Smooth muscle cell (in vitro differentiated cells): ENCODE data around the gene RAB17. TPM values are rescaled to one million over a fixed set of nuclear protein-coding genes. Genes with fewer than 3 reads are reported as not detected.

Experiments
- DNase-seq: peaks from one replicate; lab custom pipeline; 2025; ENCODE audit not compliant: unreplicated experiment; lab: John Stamatoyannopoulos, UW
- H2AFZ ChIP-seq: fragments of 200-600 bp; sonication (generic); 2 replicates; pipeline ENCODE4 v1.6.0; 2016; ENCODE audit warnings: antibody characterized with exemption, low read depth, mild to moderate bottlenecking
- H3F3A ChIP-seq: fragments of 200-600 bp; sonication (generic); 2 replicates; pipeline ENCODE4 v1.6.0; 2017; ENCODE audit warnings: antibody characterized with exemption, low read depth
- H3K27ac ChIP-seq: fragments of 200-600 bp; sonication (generic); 2 replicates; pipeline ENCODE4 v1.5.1; 2016; ENCODE audit warnings: low read depth, mild to moderate bottlenecking
- H3K27me3 ChIP-seq: fragments of 200-600 bp; sonication (generic); 2 replicates; pipeline ENCODE4 v1.6.1; 2016; ENCODE audit warnings: low read depth, mild to moderate bottlenecking
- H3K36me3 ChIP-seq: fragments of 200-600 bp; sonication (generic); 2 replicates; pipeline ENCODE4 v1.5.1; 2016; ENCODE audit warnings: low read depth
- H3K4me1 ChIP-seq: fragments of 200-600 bp; sonication (generic); 2 replicates; pipeline ENCODE4 v1.5.1; 2016; ENCODE audit warnings: low read depth
- H3K4me2 ChIP-seq: fragments of 200-600 bp; sonication (generic); 2 replicates; pipeline ENCODE4 v1.6.0; 2016; ENCODE audit warnings: mild to moderate bottlenecking
- H3K4me3 ChIP-seq: fragments of 200-600 bp; sonication (generic); 2 replicates; pipeline ENCODE4 v1.5.1; 2016; ENCODE audit warnings: mild to moderate bottlenecking
- H3K79me2 ChIP-seq: fragments of 200-600 bp; sonication (generic); 2 replicates; pipeline ENCODE4 v1.6.0; 2016; ENCODE audit warnings: low read depth, mild to moderate bottlenecking
- H3K9ac ChIP-seq: fragments of 200-600 bp; sonication (generic); 2 replicates; pipeline ENCODE4 v1.6.0; 2016; ENCODE audit warnings: low read depth
- H3K9me3 ChIP-seq: fragments of 200-600 bp; sonication (generic); replicated peaks from 2 replicates; pipeline ENCODE4 v1.5.1; 2016; ENCODE audit warnings: low read depth
- H4K20me1 ChIP-seq: fragments of 200-600 bp; sonication (generic); 2 replicates; pipeline ENCODE4 v1.6.0; 2016; ENCODE audit warnings: low read depth
- WGBS: methylation state at CpG from one replicate; pipeline ENCODE4 v1.1.7; 2016; ENCODE audit warnings: low lambda C conversion rate; 5-methylcytosine and 5-hydroxymethylcytosine counted together
- polyA plus RNA-seq: library from polyadenylated mRNA; unstranded; fragments of >200 nt; fragmentation: Nextera tagmentation; extraction: Ambion mirVana; gene quantifications from 2 replicates; pipeline ENCODE4 v1.2.1, GENCODE V29; 2016
- total RNA-seq: library from RNA; depleted of rRNA; stranded (reverse); fragments of >200 nt; gene quantifications from 2 replicates; pipeline ENCODE4 v1.2.3, GENCODE V29; 2014
- TF ChIP-seq, protein P1 (sequence below): fragments of 200-600 bp; sonication (generic); IDR thresholded peaks from 2 replicates; pipeline ENCODE4 v1.5.1; 2017; ENCODE audit warnings: borderline replicate concordance, mild to moderate bottlenecking, antibody characterized with exemption; ENCODE audit not compliant: insufficient read depth, poor library complexity, severe bottlenecking

RAB17 gene
- total and polyA plus RNA-seq, 2 experiments from 2014 or later, result 0.69 to 1.4 TPM

DNA sequence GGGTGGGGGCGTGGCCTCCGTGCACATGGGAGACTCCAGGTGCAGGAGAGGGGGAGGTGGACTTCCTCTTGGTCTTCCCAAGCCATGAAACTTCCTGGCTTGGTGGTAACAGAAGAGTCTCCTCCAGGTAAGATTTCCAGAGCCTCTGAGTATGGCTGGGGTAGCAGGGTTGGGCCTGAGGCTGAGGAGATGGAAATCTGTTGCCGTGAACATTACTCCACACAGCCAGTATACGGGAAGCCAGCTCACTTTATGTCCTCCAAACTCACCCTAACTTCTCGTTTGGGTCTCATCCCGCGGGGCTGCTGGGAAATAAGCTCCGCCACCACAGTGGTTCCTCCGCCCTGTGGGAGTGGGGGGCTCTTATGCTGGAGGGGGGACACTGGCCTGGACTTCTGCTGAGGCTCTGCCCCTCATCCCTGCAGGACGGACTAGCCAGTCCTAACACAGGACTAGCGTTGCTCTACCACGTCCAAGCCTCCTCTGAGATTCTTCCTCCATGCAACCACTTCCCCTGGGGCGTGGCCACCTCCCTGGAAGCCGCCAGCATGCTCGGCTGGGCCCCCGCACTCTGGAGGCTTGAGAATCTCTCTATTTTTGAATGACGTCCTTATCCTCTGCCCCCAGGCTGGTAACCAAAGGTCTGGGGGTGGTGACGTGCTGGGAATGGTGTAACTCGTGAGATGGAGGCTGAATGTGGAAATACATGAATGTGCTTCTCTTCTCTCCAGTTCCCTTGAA lies 777 bp upstream of the RAB17 start:
- Histone ChIP-seq H3K4me3 (peak overlapping the region; percentile 41), H4K20me1 (no peaks in the 10 kb centered on the region), H2AFZ (peak overlapping the region; percentile 39), H3K9ac (no peak overlapping the region), H3K36me3 (no peaks in the 10 kb centered on the region), H3K4me2 (no peak overlapping the region), H3K27me3 (no peaks in the 10 kb centered on the region), H3K4me1 (peaks cover 24% of the 10 kb centered on the region), H3F3A (peaks cover 3% of the 10 kb centered on the region), H3K27ac (no peak overlapping the region), H3K9me3 (no peaks in the 10 kb centered on the region), H3K79me2 (no peaks in the 10 kb centered on the region)
- TF ChIP-seq, protein P1, sequence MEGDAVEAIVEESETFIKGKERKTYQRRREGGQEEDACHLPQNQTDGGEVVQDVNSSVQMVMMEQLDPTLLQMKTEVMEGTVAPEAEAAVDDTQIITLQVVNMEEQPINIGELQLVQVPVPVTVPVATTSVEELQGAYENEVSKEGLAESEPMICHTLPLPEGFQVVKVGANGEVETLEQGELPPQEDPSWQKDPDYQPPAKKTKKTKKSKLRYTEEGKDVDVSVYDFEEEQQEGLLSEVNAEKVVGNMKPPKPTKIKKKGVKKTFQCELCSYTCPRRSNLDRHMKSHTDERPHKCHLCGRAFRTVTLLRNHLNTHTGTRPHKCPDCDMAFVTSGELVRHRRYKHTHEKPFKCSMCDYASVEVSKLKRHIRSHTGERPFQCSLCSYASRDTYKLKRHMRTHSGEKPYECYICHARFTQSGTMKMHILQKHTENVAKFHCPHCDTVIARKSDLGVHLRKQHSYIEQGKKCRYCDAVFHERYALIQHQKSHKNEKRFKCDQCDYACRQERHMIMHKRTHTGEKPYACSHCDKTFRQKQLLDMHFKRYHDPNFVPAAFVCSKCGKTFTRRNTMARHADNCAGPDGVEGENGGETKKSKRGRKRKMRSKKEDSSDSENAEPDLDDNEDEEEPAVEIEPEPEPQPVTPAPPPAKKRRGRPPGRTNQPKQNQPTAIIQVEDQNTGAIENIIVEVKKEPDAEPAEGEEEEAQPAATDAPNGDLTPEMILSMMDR, result no peak
- no peak for DNase-seq
- WGBS, result 56% methylated on average over 19 of the region's 19 CpGs

DNA sequence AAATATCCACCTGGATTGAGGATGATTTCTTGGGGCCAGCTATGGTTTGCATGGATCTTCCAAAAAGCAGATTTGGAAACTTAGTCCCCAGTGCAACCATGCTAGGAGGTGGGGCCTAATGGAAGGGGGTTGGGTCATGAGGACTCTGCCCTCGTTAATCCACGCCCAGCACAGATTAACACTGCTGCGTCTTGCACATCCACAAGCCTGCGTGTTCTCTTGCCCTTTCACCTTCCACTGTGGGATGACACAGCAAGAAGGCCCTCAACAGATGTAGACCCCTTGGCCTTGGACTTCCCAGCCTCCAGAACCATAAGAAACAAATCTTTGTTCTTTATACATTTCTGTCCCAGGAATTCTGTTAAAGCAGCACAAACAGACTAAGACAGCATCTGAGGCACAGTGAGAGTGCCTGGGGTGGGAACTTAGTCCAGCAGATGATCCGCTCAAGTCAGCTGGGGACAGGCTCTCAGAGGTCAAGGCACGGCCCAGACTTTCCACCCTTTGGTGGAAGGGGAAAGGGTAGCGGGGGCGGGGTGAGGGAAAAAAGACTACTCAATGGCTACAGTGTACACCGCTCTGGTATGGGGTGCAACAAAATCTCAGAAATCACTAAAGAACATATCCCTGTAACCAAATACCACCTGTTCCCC lies 2.4 kb downstream of the RAB17 start:
- peaks cover 3% of the 10 kb centered on the region for H3K4me1 ChIP-seq
- H3K9ac ChIP-seq, result no peak overlapping the region
- no peak overlapping the region for H3K27ac ChIP-seq
- no peaks in the 10 kb centered on the region for H3F3A ChIP-seq
- DNase-seq, result no peak
- H3K79me2 ChIP-seq, result no peaks in the 10 kb centered on the region
- no peaks in the 10 kb centered on the region for H3K27me3 ChIP-seq
- 86% methylated on average over 9 of the region's 9 CpGs for WGBS
- H2AFZ ChIP-seq, result no peak overlapping the region
- TF ChIP-seq, protein P1, result no peak
- no peaks in the 10 kb centered on the region for H3K36me3 ChIP-seq
- peak overlapping the region; percentile 41 for H3K4me3 ChIP-seq
- H3K9me3 ChIP-seq, result no peaks in the 10 kb centered on the region
- no peaks in the 10 kb centered on the region for H4K20me1 ChIP-seq
- no peak overlapping the region for H3K4me2 ChIP-seq

DNA sequence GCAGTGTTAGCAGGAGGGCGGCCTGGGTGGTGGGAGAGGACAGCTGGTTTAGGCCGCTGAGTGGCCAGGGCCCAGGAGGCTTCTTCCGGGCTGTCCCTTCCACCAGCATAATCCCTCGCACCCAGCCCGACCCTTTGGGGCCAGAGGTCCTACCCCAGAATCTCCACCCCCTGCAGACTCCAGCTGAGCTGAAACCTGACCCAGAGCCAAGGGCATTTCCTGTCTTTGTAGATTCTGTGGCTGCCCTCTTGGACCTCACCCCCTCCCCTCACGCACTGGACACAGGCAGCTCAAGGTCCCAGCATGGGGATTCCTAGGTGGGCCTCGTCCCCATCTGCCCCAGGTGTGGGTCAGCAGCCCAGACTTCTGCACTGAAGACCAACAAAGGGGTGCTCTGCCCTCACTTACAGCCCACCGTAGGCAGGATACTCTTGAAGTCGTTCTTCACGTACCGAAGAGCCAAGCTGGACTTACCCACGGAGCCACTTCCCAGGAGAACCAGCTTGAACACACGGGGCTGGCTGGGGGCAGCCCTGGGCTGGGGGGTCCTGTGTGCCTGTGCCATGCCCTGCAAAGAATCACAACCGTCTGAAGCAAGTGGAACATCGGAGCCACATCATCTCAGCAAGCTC lies 4.8 kb downstream of the RAB17 start:
- no peaks in the 10 kb centered on the region for H3K79me2 ChIP-seq
- peaks cover 5% of the 10 kb centered on the region for H3K4me1 ChIP-seq
- WGBS, result 82% methylated on average over 15 of the region's 15 CpGs
- no peak overlapping the region for H2AFZ ChIP-seq
- TF ChIP-seq, protein P1, result no peak
- no peaks in the 10 kb centered on the region for H3K27me3 ChIP-seq
- no peak for DNase-seq
- no peak overlapping the region for H3K4me2 ChIP-seq
- H3K27ac ChIP-seq, result no peak overlapping the region
- no peaks in the 10 kb centered on the region for H4K20me1 ChIP-seq
- no peak overlapping the region for H3K4me3 ChIP-seq
- H3K9me3 ChIP-seq, result no peaks in the 10 kb centered on the region
- H3F3A ChIP-seq, result no peaks in the 10 kb centered on the region
- H3K36me3 ChIP-seq, result no peaks in the 10 kb centered on the region
- H3K9ac ChIP-seq, result no peak overlapping the region
